HepG2 (cell line): ENCODE results near the gene RIMOC1. TPM values are rescaled to one million over a fixed set of nuclear protein-coding genes. Genes with fewer than 3 reads are reported as not detected.

ENCODE experiments used
- ATAC-seq: fragments of 200-7000 bp; cut with Tn5 transposase; 3 replicates; pipeline ENCODE4 v1.9.1; 2020; ENCODE audit warnings: mild to moderate bottlenecking, moderate library complexity
- BruUV-seq: library from RNA; stranded (reverse); fragments of 400-500 nt; replicated peaks from 2 replicates; lab custom pipeline; 2021; lab: Mats Ljungman, UMichigan
- CTCF ChIA-PET: fragments of 300-600 bp; formaldehyde crosslinking; extraction: SDS; loops from one replicate; lab custom pipeline; 2021; ENCODE audit warnings: low total read pairs, inconsistent platforms, low intra/inter-chr PET ratio; lab: Yijun Ruan, JAX
- POLR2A ChIA-PET: fragments of 350-600 bp; sonication (Branson Sonifier 250); formaldehyde crosslinking; loops from one replicate; lab custom pipeline; 2020; ENCODE audit warnings: antibody characterized with exemption, inconsistent platforms; lab: Yijun Ruan, JAX
- DNase-seq: peaks from one replicate; pipeline ENCODE4 v3.0.0-alpha.2; 2015; ENCODE audit warnings: low spot score
- FAIRE-seq: peaks from 3 replicates; lab custom pipeline; 2011; peaks lifted over from hg19 to GRCh38; lab: Jason Lieb, UNC
- H2AFZ ChIP-seq: one replicate; pipeline ENCODE4 v1.6.1; 2011; ENCODE audit warnings: low read length, inconsistent platforms
- H3K27ac ChIP-seq: fragments of 300-600 bp; 3 replicates; pipeline ENCODE4 v1.8.0; 2011; ENCODE audit warnings: mixed run types, mild to moderate bottlenecking, mixed read lengths, low read length, inconsistent platforms; ENCODE audit not compliant: insufficient read depth; ENCODE audit errors: extremely low read length
- H3K27me3 ChIP-seq, 2 experiments: fragments of 200-600 bp in 1 of 2; 2 replicates in 1 of 2; 3 replicates in 1 of 2; pipeline versions ENCODE4 v1.6.0 to v1.8.0; 2011; ENCODE audit warnings: low read length in 2 of 2, mild to moderate bottlenecking in 2 of 2, moderate library complexity in 2 of 2, inconsistent platforms in 1 of 2; ENCODE audit not compliant: insufficient read depth in 2 of 2, control insufficient read depth in 1 of 2
- H3K36me3 ChIP-seq, 2 experiments: fragments of 200-600 bp in 1 of 2; replicated peaks in 1 of 2; 2 replicates in 1 of 2; 3 replicates in 1 of 2; pipeline versions ENCODE4 v1.5.1 to v1.8.0; 2011; ENCODE audit warnings: low read length in 2 of 2, inconsistent platforms in 1 of 2; ENCODE audit not compliant: insufficient read depth in 2 of 2, control insufficient read depth in 1 of 2
- H3K4me1 ChIP-seq: 2 replicates; pipeline ENCODE4 v1.5.1; 2012; ENCODE audit warnings: low read length, inconsistent platforms; ENCODE audit not compliant: insufficient read depth
- H3K4me2 ChIP-seq: 2 replicates; pipeline ENCODE4 v1.6.0; 2011; ENCODE audit warnings: low read depth, low read length, inconsistent platforms
- H3K4me3 ChIP-seq, 3 experiments: fragments of 200-600 bp in 1 of 3; sonication (generic), shearing (Covaris generic) in 1 of 3; replicated peaks in 1 of 3; 2 replicates each; pipeline ENCODE4 v1.5.1; 2011 to 2016; ENCODE audit warnings: low read length in 3 of 3, inconsistent platforms in 2 of 3, low read depth in 2 of 3, mild to moderate bottlenecking in 2 of 3, control low read depth in 1 of 3, mixed read lengths in 1 of 3; ENCODE audit not compliant: insufficient read depth in 1 of 3
- H3K79me2 ChIP-seq: one replicate; pipeline ENCODE4 v1.6.1; 2011; ENCODE audit warnings: low read length, inconsistent platforms; ENCODE audit not compliant: insufficient read depth
- H3K9ac ChIP-seq: 2 replicates; pipeline ENCODE4 v1.6.0; 2011; ENCODE audit warnings: mild to moderate bottlenecking, low read depth, low read length, inconsistent platforms; ENCODE audit not compliant: insufficient read depth
- H3K9me3 ChIP-seq: 2 replicates; pipeline ENCODE4 v1.5.1; 2012; ENCODE audit warnings: mild to moderate bottlenecking, low read length
- H4K20me1 ChIP-seq: 2 replicates; pipeline ENCODE4 v1.6.0; 2011; ENCODE audit warnings: inconsistent platforms, mild to moderate bottlenecking, low read length, moderate library complexity; ENCODE audit not compliant: insufficient read depth
- ARNT2 ChIP-seq: sonication (generic); formaldehyde crosslinking; IDR thresholded peaks from 2 replicates; pipeline ENCODE4 v1.8.0; 2022; ENCODE audit warnings: mild to moderate bottlenecking, low read depth, missing genetic modification reagents, moderate library complexity
- ARNTL ChIP-seq: sonication (generic); formaldehyde crosslinking; IDR thresholded peaks from 2 replicates; pipeline ENCODE4 v1.4.0; 2020; ENCODE audit warnings: mild to moderate bottlenecking, missing genetic modification reagents
- ATF7 ChIP-seq, 2 experiments: fragments of 450-650 bp in 1 of 2; sonication (generic) in 1 of 2; formaldehyde crosslinking in 1 of 2; IDR thresholded peaks; 2 replicates each; pipeline versions ENCODE4 v1.4.0 to v1.6.1; 2016 to 2020; ENCODE audit warnings: antibody characterized with exemption in 1 of 2, mild to moderate bottlenecking in 1 of 2, missing genetic modification reagents in 1 of 2
- CBFB ChIP-seq: sonication (generic); formaldehyde crosslinking; IDR thresholded peaks from 2 replicates; pipeline ENCODE4 v1.4.0; 2020; ENCODE audit warnings: missing genetic modification reagents
- CC2D1A ChIP-seq: sonication (generic); formaldehyde crosslinking; IDR thresholded peaks from 2 replicates; pipeline ENCODE4 v1.8.1; 2023; ENCODE audit warnings: mild to moderate bottlenecking, missing genetic modification reagents
- FOXC1 ChIP-seq: sonication (generic); formaldehyde crosslinking; IDR thresholded peaks from 2 replicates; pipeline ENCODE4 v1.8.0; 2022; ENCODE audit warnings: mild to moderate bottlenecking, missing genetic modification reagents, borderline replicate concordance
- LRRFIP1 ChIP-seq: sonication (generic); formaldehyde crosslinking; conservative IDR thresholded peaks from 2 replicates; pipeline ENCODE4 v1.4.0; 2020; ENCODE audit warnings: missing genetic modification reagents
- MBD4 ChIP-seq: IDR thresholded peaks from 2 replicates; pipeline ENCODE4 v1.6.1; 2012; ENCODE audit warnings: low read length, inconsistent platforms, borderline replicate concordance
- MXD4 ChIP-seq: IDR thresholded peaks from 2 replicates; pipeline ENCODE4 v1.6.1; 2016; ENCODE audit warnings: mild to moderate bottlenecking, missing biosample characterization, missing genetic modification reagents
- PRMT3 ChIP-seq: sonication (generic); formaldehyde crosslinking; IDR thresholded peaks from 2 replicates; pipeline ENCODE4 v1.8.1; 2022; ENCODE audit warnings: low read depth, mild to moderate bottlenecking, moderate library complexity, missing genetic modification reagents, borderline replicate concordance
- REPIN1 ChIP-seq: sonication (generic); formaldehyde crosslinking; IDR thresholded peaks from 2 replicates; pipeline ENCODE4 v1.8.0; 2022; ENCODE audit warnings: missing genetic modification reagents, low read depth, mild to moderate bottlenecking, borderline replicate concordance
- SMARCE1 ChIP-seq: fragments of 450-650 bp; IDR thresholded peaks from 2 replicates; pipeline ENCODE4 v1.6.1; 2017; ENCODE audit warnings: borderline replicate concordance
- UBTF ChIP-seq: sonication (generic); formaldehyde crosslinking; IDR thresholded peaks from 2 replicates; pipeline ENCODE4 v1.4.0; 2020; ENCODE audit warnings: mild to moderate bottlenecking, missing genetic modification reagents
- ZBTB46 ChIP-seq: sonication (generic); formaldehyde crosslinking; IDR thresholded peaks from 2 replicates; pipeline ENCODE4 v1.4.0; 2020; ENCODE audit warnings: mild to moderate bottlenecking, missing genetic modification reagents, borderline replicate concordance
- ZEB1 ChIP-seq: IDR thresholded peaks from 2 replicates; pipeline ENCODE4 v1.6.1; 2012; ENCODE audit warnings: mild to moderate bottlenecking, low read depth, inconsistent platforms; ENCODE audit not compliant: insufficient replicate concordance
- ZFP41 ChIP-seq: sonication (generic); formaldehyde crosslinking; IDR thresholded peaks from 2 replicates; pipeline ENCODE4 v1.4.0; 2020; ENCODE audit warnings: mild to moderate bottlenecking, missing genetic modification reagents, borderline replicate concordance
- ZNF34 ChIP-seq: sonication (generic); formaldehyde crosslinking; IDR thresholded peaks from 2 replicates; pipeline ENCODE4 v1.4.0; 2020; ENCODE audit warnings: mild to moderate bottlenecking, missing genetic modification reagents, borderline replicate concordance
- ZNF598 ChIP-seq: sonication (generic); formaldehyde crosslinking; IDR thresholded peaks from 2 replicates; pipeline ENCODE4 v1.5.1; 2020; ENCODE audit warnings: mild to moderate bottlenecking, missing genetic modification reagents, borderline replicate concordance
- in situ Hi-C: cut with HindIII; loops from 2 replicates; pipeline ENCODE4 v1.10.0; 2017; ENCODE audit warnings: low pct_unique_long_range_greater_than_20kb; ENCODE audit not compliant: extremely low pct_ligation_motif_present
- intact Hi-C: fragments of 100-400 bp; cut with micrococcal nuclease; formaldehyde crosslinking; loops from one replicate; pipeline ENCODE4 v1.10.0; 2022; ENCODE audit not compliant: unreplicated experiment
- polyA plus RNA-seq, 8 experiments: library from polyadenylated mRNA; depleted of rRNA in 3 of 8; stranded (reverse) in 7 of 8; unstranded in 1 of 8; fragments of >200 nt; fragmentation: Illumina TruSeq in 4 of 8; extraction: Trizol in 4 of 8; gene quantifications; 2 replicates each; pipeline versions ENCODE4 v1.2.1 to v1.2.3, GENCODE V29; 2011 to 2016; ENCODE audit warnings: low read depth in 4 of 8, missing spikeins in 1 of 8, mixed read lengths in 1 of 8; ENCODE audit not compliant: insufficient read depth in 1 of 8
- total RNA-seq, 5 experiments: library from RNA; depleted of rRNA; stranded (reverse); fragments of >200 nt; fragmentation: Illumina TruSeq; extraction: Trizol; gene quantifications; 2 replicates each; pipeline ENCODE4 v1.2.3, GENCODE V29; 2016; ENCODE audit warnings: low read depth in 1 of 5

Gene RIMOC1
- total and polyA plus RNA-seq, 2 of the 13 experiments (the other 11 are each of a cell fraction or from before 2014, with no cell fraction given): 16.3 to 16.9 TPM

- TF ChIP-seq UBTF (CRISPR knock-in tag): no peak
- no peak for TF ChIP-seq ARNTL (CRISPR knock-in tag)
- no peak for TF ChIP-seq MBD4
- TF ChIP-seq SMARCE1: no peak
- no peak for TF ChIP-seq MXD4 (CRISPR knock-in tag)
Observed at GRCh38 chr5:41932770-41933169, 28.6 kb downstream of the RIMOC1 start (continued).

GRCh38 chr5:41935544-41935943 lies 31.4 kb downstream of the RIMOC1 start:
- FAIRE-seq: no peak
- TF ChIP-seq ATF7 (IDR thresholded peaks at IDR 0.05): no peak
- TF ChIP-seq ATF7 (CRISPR knock-in tag; IDR thresholded peaks at IDR 0.05): no peak
- TF ChIP-seq ZNF34 (CRISPR knock-in tag): no peak
- TF ChIP-seq ZNF598 (CRISPR knock-in tag): no peak
- no peak for TF ChIP-seq CBFB
- no peak for TF ChIP-seq PRMT3 (CRISPR knock-in tag)
- no peak for TF ChIP-seq CC2D1A (CRISPR knock-in tag)
- no peak for TF ChIP-seq REPIN1
- TF ChIP-seq ARNT2 (CRISPR knock-in tag): no peak
- no peak for TF ChIP-seq ZEB1
- no peak for TF ChIP-seq MXD4 (CRISPR knock-in tag)
- no peak for TF ChIP-seq ZBTB46 (CRISPR knock-in tag)
- no peak for TF ChIP-seq FOXC1 (CRISPR knock-in tag)
- no peak for TF ChIP-seq ZFP41 (CRISPR knock-in tag)
- no peak for TF ChIP-seq LRRFIP1 (CRISPR knock-in tag)

More at GRCh38 chr5:41935544-41935943, 31.4 kb downstream of the RIMOC1 start:
- Histone ChIP-seq H3K9me3 (no peaks in the 10 kb centered on the region), H3K79me2 (no peaks in the 10 kb centered on the region), H3K4me2 (no peak overlapping the region), H3K4me3 (no peak overlapping the region), H3K27ac (no peak overlapping the region), H3K36me3 (peaks cover 0 to 4% of the 10 kb centered on the region in 2 experiments; a peak in 1 of 5 replicates), H4K20me1 (no peaks in the 10 kb centered on the region), H3K27me3 (no peaks in the 10 kb centered on the region; a peak in 1 of 5 replicates), H3K4me1 (no peaks in the 10 kb centered on the region), H2AFZ (no peak overlapping the region), H3K9ac (no peak overlapping the region)
- ATAC-seq: no peak
- DNase-seq: no peak
- ChIA-PET CTCF (no interaction called here), POLR2A (no interaction called here)
- in situ Hi-C loops (no loop called here), intact Hi-C loops (no loop called here)
- no TSS peak for BruUV-seq
